Measurements from ENCODE around the gene DNAJC17. TPM values are rescaled to one million over a fixed set of nuclear protein-coding genes. Genes with fewer than 3 reads are reported as not detected.

DNAJC17 gene
- total and polyA plus RNA-seq, 8 donors, result 12.2 to 57.6 (median 15.8) TPM

GRCh38 chr15:40754574-40754882, 52.7 kb downstream of the DNAJC17 start:
- WGBS, 2 donors, result 0% methylated on average over 22 of the region's 22 CpGs
- ATAC-seq, result peak; percentile 35 to 72 (median 63)
- H3K36me3 ChIP-seq, result peaks cover 0 to 9% (median 5%) of the 10 kb centered on the region in 3 donors

GRCh38 chr15:40751745-40752144, 55.5 kb downstream of the DNAJC17 start:
- intact Hi-C loops (cut with DNase I), result no loop called here
- WGBS, 2 donors, result 95% methylated on average over 12 of the region's 12 CpGs

More at GRCh38 chr15:40754574-40754882, 52.7 kb downstream of the DNAJC17 start:
- Histone ChIP-seq H3K27ac (peak overlapping the region; percentile 62 to 83 (median 78)), H3K9me3 (no peaks in the 10 kb centered on the region), H3K4me1 (peaks cover 0 to 6% (median 3%) of the 10 kb centered on the region in 3 donors), H3K4me3 (peak overlapping the region; percentile 69 to 92 (median 78)), H3K27me3 (no peaks in the 10 kb centered on the region)
- FAIRE-seq (no peak), DNase-seq (peak in 4 of 6 donors; percentile 31 to 84 (median 57))
- no peak for TF ChIP-seq CTCF (IDR thresholded peaks at IDR 0.05)
- intact Hi-C loops (cut with DNase I), result no loop called here

GRCh38 chr15:40750885-40751284, 56.4 kb downstream of the DNAJC17 start:
- intact Hi-C loops (cut with DNase I), result no loop called here
- peaks cover 0 to 9% (median 5%) of the 10 kb centered on the region in 3 donors for H3K36me3 ChIP-seq

More at GRCh38 chr15:40751745-40752144, 55.5 kb downstream of the DNAJC17 start:
- ATAC-seq, result no peak
- Histone ChIP-seq H3K9me3 (no peaks in the 10 kb centered on the region), H3K4me1 (peaks cover 0 to 6% (median 3%) of the 10 kb centered on the region in 3 donors), H3K4me3 (no peak overlapping the region), H3K27me3 (no peaks in the 10 kb centered on the region), H3K27ac (no peak overlapping the region), H3K36me3 (peaks cover 0 to 9% (median 5%) of the 10 kb centered on the region in 3 donors)
- peak in 1 of 6 donors; percentile 40 for DNase-seq
- TF ChIP-seq CTCF (IDR thresholded peaks at IDR 0.05), result no peak
- no peak for FAIRE-seq

GRCh38 chr15:40749151-40749630, 58.1 kb downstream of the DNAJC17 start:
- peaks cover 0 to 5% (median 0%) of the 10 kb centered on the region in 3 donors for H3K4me1 ChIP-seq
- TF ChIP-seq CTCF (IDR thresholded peaks at IDR 0.05), result no peak
- DNase-seq (no peak), ATAC-seq (no peak), FAIRE-seq (no peak)
- peaks cover 0 to 17% (median 5%) of the 10 kb centered on the region in 3 donors for H3K36me3 ChIP-seq
- no peaks in the 10 kb centered on the region for H3K9me3 ChIP-seq
- H3K27ac ChIP-seq, result no peak overlapping the region
- H3K4me3 ChIP-seq, result no peak overlapping the region
- H3K27me3 ChIP-seq, result no peaks in the 10 kb centered on the region
- 90 to 95% methylated on average over 4 of the region's 4 CpGs for WGBS, 2 donors
- intact Hi-C loops (cut with DNase I), result no loop called here

More at GRCh38 chr15:40750885-40751284, 56.4 kb downstream of the DNAJC17 start:
- Histone ChIP-seq H3K27me3 (no peaks in the 10 kb centered on the region), H3K4me1 (peaks cover 0 to 6% (median 3%) of the 10 kb centered on the region in 3 donors), H3K27ac (no peak overlapping the region), H3K9me3 (no peaks in the 10 kb centered on the region), H3K4me3 (no peak overlapping the region)
- FAIRE-seq (no peak), DNase-seq (peak in 1 of 6 donors; percentile 24), ATAC-seq (no peak)
- WGBS, 2 donors, result 65 to 70% methylated on average over 4 of the region's 4 CpGs
- TF ChIP-seq CTCF (IDR thresholded peaks at IDR 0.05), result no peak

Measured in pancreas (tissue), 10 donors.